Hematopoietic multipotent progenitor cell treated with erythropoietin and hydrocortisone succinate and interleukin-3 and kit ligand, for 8 days (in vitro differentiated cells): ENCODE data around the gene BOC.

Experiments used
- DNase-seq: peaks from one replicate; pipeline ENCODE4 v3.0.0-alpha.2; 2015

Gene BOC

DNA sequence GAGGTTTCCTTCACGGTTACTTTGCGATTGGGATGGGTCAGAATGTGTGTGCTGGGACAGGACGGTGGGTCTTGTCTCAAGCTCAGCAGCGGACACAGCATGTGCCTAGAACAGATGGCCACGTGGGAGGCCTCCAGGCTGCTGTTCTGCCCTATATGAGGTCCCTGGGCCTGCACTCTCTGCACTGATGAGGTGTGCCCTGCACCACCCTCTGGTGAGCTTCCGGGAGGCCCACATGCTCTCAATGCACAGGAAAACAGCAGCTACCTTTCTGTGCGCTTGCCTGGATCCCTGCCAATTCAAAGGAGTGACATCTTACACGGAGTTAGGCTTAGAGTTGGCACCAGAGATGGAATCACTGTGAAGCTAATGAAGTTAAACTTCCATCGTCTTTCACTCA, 59.8 kb downstream of the BOC start:
- DNase-seq = no peak

DNA sequence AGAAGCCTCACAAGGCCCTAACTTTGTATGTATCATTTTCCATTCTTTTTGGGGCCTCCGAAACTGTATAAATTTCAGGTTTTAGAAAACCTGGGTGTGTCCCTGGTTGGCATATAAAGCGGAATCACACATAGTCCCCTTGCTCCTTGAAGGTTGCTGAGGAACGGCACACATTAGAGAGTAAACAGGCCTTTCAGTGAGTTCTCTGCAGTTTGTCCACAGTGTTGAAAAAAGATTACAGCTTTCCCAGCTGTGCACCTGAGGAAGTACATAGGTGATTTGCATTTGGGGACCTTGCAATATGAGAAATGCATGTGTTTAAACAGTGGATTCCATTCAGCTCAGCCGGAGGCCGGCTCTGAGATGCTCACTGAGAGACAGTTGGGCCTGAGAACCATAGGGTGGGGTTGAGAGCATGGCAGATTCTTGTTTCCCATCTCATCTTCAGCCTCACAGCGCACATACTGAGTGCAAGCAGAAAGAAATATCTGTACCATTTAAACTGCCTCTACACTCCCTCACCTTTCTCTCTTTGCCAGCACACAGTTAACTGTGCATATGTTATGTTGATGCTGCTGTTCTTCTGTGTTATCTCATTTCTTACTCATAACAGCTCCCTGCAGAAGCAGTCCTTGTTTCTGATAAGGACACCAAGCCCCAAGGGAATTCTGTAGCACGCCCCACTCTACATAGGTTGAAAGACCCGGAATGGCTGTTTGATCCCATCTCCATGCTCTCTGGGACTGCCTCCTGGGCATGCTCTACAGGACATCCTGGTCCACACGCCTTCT, 60.4 kb downstream of the BOC start:
- peak; percentile 29 for DNase-seq

DNA sequence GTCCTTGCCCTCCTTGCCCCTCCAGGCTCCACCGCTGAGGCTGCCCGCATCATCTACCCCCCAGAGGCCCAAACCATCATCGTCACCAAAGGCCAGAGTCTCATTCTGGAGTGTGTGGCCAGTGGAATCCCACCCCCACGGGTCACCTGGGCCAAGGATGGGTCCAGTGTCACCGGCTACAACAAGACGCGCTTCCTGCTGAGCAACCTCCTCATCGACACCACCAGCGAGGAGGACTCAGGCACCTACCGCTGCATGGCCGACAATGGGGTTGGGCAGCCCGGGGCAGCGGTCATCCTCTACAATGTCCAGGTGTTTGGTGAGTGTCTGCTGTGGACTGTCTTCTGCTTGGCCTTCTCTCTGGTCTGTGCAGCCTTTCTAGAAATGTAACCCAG, 61.0 kb downstream of the BOC start:
- no peak for DNase-seq

- DNase-seq = no peak
Observed at GRCh38 chr3:113273011-113273410, 61.7 kb downstream of the BOC start.

DNA sequence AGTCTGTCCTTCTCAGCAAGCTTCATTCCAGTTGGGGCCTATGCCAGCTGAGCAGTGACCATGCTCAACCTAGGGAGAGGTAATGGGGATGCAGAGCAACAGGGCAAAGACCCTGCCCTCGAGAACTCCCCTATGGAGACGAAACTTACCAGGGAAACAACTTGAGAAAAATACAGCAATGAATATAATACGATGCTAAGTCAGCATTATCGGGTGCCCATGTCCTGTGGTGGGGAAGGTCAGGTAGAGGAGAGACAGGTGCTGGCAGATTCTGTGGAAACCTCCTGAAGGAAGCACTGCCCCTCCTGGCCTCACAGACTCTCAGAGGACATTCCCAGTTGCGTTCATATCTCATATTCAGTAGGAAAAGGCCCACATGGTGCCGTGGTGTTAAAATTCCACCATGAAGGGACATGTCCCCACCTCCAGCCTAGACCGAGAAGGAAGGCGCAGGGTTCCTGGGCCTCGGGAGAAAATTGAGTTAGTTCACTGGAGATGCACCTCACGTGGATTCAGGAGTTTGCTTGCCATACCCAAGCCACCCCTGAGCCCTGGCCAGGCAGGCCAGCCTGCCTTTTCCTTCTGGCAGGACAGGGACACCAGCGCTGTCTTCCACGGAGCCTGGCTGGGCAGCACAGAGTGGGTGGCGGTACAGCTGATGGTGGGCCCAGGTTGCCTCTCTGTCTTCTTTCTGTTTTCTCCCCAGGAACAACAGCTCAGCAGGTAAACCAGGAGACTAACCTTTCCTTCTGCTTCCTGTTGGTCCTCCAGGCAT, 62.4 kb downstream of the BOC start:
- no peak for DNase-seq

- DNase-seq = no peak
Observed at GRCh38 chr3:113274425-113275257, 63.3 kb downstream of the BOC start.

DNA sequence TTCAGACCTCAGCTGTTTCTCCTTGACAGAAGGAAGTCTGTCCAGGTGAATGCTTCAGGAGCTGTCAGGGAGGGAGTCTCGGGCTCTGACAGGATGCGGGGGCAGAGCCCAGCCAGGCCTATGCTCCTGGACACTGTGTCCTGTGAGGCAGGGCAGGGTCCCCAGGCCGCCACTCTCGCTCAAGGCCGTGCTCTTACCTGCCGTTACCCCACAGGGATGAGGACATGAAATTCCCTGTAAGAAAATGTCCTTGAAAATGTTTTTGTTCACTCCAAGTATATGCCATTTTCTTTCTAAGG, 63.9 kb downstream of the BOC start:
- no peak for DNase-seq

DNA sequence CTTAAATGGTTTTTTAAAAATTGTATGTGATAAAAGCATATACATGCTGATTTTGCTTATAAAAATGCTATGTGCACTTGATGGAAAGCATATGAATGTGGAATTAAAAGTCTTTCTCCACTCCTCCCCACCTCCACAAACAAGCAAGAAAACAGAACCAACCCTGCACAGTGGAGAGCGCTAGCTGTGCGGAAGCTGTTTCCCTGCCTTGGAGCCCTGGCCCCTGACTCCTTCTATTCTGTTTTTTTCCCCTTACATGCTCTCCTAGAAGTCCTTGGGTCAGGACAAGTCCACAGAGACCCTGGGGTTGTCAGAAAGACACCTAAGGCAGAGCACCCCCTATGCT, 64.2 kb downstream of the BOC start:
- DNase-seq = no peak

DNA sequence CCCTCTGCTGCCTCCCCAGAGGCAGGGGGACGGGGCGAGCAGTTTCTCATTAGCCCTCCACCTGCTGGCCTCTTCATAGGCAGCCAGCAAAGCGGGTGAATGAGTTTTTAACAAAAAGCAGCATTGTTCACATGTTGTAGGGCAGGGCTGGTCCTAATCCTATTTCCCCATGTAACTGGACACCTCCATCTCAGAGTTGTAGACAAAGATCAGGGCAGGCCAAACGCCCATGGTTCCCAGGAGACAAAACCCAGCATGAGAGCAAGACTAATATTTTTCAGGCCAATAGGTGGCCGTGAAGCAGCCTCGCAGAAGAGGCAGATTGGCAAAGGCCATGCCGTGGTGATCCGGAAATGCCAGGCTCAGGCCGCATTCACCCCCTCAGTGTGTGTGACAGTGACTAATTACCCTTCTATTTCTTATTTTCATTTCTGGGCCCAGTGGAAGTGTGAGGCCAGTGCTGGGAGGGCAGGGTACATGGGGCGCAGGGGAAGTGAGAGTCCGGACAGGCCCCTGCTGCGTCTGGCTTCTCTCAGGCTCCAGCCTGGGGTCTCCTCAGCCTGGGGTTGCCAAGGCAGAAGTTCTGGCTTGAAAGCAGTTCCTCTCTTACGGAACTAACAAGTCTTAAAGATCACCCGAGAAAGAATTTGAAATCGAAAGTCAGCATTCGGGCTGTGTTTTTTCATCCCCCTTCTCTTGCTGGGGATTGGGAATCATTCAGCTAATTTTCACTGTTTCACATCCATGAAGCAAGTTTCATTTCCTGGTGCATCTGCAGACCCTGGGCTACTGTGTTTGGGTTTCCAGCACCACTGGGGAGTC, 64.8 kb downstream of the BOC start:
- peak; percentile 32 for DNase-seq

- no peak for DNase-seq
Observed at GRCh38 chr3:113276751-113277080, 65.4 kb downstream of the BOC start.

DNA sequence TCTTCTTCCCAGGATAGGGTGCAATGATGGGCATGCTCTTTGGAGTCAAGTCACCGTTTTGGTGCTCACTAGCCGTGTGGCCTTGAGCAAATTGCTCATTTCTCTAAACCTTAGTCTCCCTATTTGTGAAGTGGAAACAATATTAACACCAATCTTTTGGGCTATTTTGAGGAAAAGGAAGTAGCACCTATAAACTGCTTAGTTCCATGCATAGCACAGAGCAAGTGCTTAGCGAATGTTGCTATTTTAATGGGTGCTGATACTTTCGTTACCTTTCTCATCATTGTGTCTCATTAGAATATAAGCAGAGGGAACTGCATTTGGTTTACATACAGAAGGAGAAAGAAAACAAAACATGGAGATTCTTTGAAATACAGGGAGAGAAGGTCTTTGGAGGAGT, 66.1 kb downstream of the BOC start:
- DNase-seq = no peak

DNA sequence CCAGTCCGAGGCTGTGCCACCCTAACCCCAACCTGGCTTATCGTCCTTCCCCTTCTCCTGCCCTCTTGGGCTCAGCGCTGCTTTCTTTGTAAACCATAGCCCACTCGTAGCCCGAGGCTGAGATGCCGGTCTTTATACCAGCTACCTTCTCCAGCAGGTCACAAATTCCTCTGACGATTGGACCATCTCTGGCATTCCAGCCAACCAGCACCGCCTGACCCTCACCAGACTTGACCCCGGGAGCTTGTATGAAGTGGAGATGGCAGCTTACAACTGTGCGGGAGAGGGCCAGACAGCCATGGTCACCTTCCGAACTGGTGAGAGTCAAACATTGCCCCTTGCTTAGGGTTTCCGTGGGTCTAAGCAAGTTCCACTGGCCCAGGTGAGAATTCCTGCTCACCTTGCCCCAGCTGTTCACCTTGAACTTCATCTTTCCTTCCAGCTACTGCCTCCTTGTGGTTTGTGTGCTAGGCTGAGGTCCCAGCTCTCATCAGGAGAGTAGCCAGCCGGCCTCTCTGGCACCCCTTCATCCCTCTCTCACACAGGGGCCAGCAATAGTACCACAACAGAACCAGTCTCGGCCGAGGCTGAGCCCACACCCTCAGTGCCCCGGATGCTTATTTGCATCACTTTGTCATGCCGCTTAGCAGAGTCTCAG, 66.7 kb downstream of the BOC start:
- DNase-seq = no peak

- no peak for DNase-seq
Observed at GRCh38 chr3:113278599-113278955, 67.2 kb downstream of the BOC start.

- no peak for DNase-seq
Observed at GRCh38 chr3:113279686-113280085, 68.3 kb downstream of the BOC start.

DNA sequence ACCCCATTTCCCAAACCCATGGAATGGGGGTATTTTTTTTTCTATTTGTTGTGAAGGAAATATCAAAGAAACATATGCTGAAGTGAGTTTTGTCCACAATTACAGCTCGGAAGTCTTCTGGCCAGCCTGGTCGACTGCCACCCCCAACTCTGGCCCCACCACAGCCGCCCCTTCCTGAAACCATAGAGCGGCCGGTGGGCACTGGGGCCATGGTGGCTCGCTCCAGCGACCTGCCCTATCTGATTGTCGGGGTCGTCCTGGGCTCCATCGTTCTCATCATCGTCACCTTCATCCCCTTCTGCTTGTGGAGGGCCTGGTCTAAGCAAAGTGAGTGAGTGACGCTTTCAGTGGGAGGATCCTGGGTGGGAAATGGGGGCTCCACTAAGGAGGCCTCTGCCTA, 71.9 kb downstream of the BOC start:
- no peak for DNase-seq

- DNase-seq = no peak
Observed at GRCh38 chr3:113284453-113285050, 73.2 kb downstream of the BOC start.

- DNase-seq = no peak
Observed at GRCh38 chr3:113285226-113285625, 73.9 kb downstream of the BOC start.

- no peak for DNase-seq
Observed at GRCh38 chr3:113285741-113286140, 74.4 kb downstream of the BOC start.

DNA sequence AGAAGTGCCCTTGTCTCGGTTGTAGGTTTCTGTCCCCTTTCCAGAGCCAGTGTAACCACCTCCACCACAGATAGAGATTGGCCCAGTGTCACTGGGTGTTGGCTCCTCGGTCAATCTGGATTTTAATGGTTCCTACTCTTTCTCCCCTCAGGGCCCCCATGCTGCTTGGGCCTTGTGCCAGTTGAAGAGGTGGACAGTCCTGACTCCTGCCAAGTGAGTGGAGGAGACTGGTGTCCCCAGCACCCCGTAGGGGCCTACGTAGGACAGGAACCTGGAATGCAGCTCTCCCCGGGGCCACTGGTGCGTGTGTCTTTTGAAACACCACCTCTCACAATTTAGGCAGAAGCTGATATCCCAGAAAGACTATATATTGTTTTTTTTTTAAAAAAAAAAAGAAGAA, 75.2 kb downstream of the BOC start:
- no peak for DNase-seq

GRCh38 chr3:113287111-113287802, 75.9 kb downstream of the BOC start:
- peak; percentile 70 for DNase-seq

- DNase-seq = peak; percentile 67
Observed at GRCh38 chr3:113287803-113288648, 76.7 kb downstream of the BOC start.
